CD4-positive, CD25-positive, alpha-beta regulatory T cell (primary cell): ENCODE data around the gene C1QTNF3. TPM values are rescaled to one million over a fixed set of nuclear protein-coding genes. Genes with fewer than 3 reads are reported as not detected.

ENCODE experiments used
- ATAC-seq, 2 donors: fragments of 150-1000 bp; cut with Tn5 transposase; one replicate each; pipeline ENCODE4 v1.10.0; 2021; ENCODE audit warnings: low read depth in 2 of 2, moderate number of reproducible peaks in 2 of 2, moderate library complexity in 1 of 2
- DNase-seq, 3 donors: peaks; one replicate each; pipeline versions ENCODE4 v3.0.0 to v3.0.0-alpha.2; 2012 to 2022; ENCODE audit warnings: mixed read lengths in 1 of 3
- H3K27ac ChIP-seq: one replicate; pipeline ENCODE4 v1.7.0; 2013; ENCODE audit warnings: mild to moderate bottlenecking, low read length; ENCODE audit not compliant: insufficient read depth, poor library complexity, severe bottlenecking
- H3K27me3 ChIP-seq: one replicate; pipeline ENCODE4 v1.7.0; 2013; ENCODE audit warnings: low read length; ENCODE audit not compliant: control insufficient read depth, insufficient read depth
- H3K36me3 ChIP-seq: one replicate; pipeline ENCODE4 v1.7.0; 2013; ENCODE audit warnings: mild to moderate bottlenecking, low read length, moderate library complexity; ENCODE audit not compliant: control insufficient read depth, insufficient read depth
- H3K4me1 ChIP-seq: 2 replicates; pipeline ENCODE4 v1.7.0; 2013; ENCODE audit warnings: mild to moderate bottlenecking, low read length; ENCODE audit not compliant: insufficient read depth, control insufficient read depth, poor library complexity, severe bottlenecking
- H3K4me3 ChIP-seq: one replicate; pipeline ENCODE4 v1.7.0; 2013; ENCODE audit warnings: low read depth, mild to moderate bottlenecking, low read length, moderate library complexity
- H3K9me3 ChIP-seq, 2 experiments: 1 replicate in 1 of 2; 2 replicates in 1 of 2; pipeline ENCODE4 v1.7.0; 2013; ENCODE audit warnings: low read length in 2 of 2, mild to moderate bottlenecking in 1 of 2, moderate library complexity in 1 of 2; ENCODE audit not compliant: control insufficient read depth in 2 of 2
- H3K27ac Mint-ChIP-seq, 3 donors: one replicate each; pipeline ENCODE4 v1.8.0; 2020 to 2022; ENCODE audit warnings: mild to moderate bottlenecking in 3 of 3, mixed read lengths in 3 of 3, moderate library complexity in 2 of 3
- H3K27me3 Mint-ChIP-seq: one replicate; pipeline ENCODE4 v1.8.0; 2022; ENCODE audit warnings: mild to moderate bottlenecking, mixed read lengths
- H3K36me3 Mint-ChIP-seq: one replicate; pipeline ENCODE4 v1.8.0; 2020; ENCODE audit warnings: mixed read lengths
- H3K4me1 Mint-ChIP-seq, 4 donors: one replicate each; pipeline ENCODE4 v1.8.0; 2020 to 2022; ENCODE audit warnings: mixed read lengths in 4 of 4, mild to moderate bottlenecking in 1 of 4
- H3K4me3 Mint-ChIP-seq, 4 donors: one replicate each; pipeline ENCODE4 v1.8.0; 2020 to 2022; ENCODE audit warnings: mild to moderate bottlenecking in 4 of 4, mixed read lengths in 4 of 4, moderate library complexity in 3 of 4
- H3K9me3 Mint-ChIP-seq, 7 donors: one replicate each; pipeline ENCODE4 v1.8.0; 2020 to 2022; ENCODE audit warnings: mixed read lengths in 7 of 7, mild to moderate bottlenecking in 3 of 7, moderate library complexity in 2 of 7
- polyA plus RNA-seq, 4 donors: library from polyadenylated mRNA; unstranded; fragments of 300-500 nt; fragmentation: Illumina TruSeq; gene quantifications; one replicate each; pipeline ENCODE4 v1.2.3, GENCODE V29; 2021
- total RNA-seq: library from RNA; stranded (reverse); gene quantifications from one replicate; pipeline ENCODE4 v1.2.3, GENCODE V29; 2022

The C1QTNF3 gene
- total and polyA plus RNA-seq, 5 donors from 2014 or later, result 0.09 to 7.6 (median 0.51) TPM; not detected in 1

DNA sequence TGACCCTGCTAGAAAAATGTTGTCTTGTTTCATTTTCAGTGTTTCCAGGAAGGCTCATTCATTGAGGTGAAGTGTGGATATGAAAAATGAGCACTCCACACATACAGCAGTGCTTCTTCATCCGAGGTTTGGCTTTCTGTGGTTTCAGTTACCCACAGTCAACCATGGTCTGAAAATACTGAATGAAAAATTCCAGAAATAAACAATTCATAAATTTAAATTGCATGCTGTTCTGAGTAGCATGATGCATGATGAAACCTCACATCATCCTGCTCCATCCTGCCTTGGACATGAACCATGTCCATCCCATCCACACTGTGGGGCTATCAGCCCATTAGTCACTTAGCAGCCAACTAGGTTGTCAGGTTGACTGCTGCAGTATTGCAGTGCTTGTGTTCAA, 48.2 kb downstream of the C1QTNF3 start:
- no peak overlapping the region for H3K27ac Mint-ChIP-seq
- peaks cover 6 to 15% (median 12%) of the 10 kb centered on the region in 4 donors for H3K4me1 Mint-ChIP-seq
- Histone ChIP-seq H3K36me3 (peaks cover 7% of the 10 kb centered on the region), H3K9me3 (no peaks in the 10 kb centered on the region), H3K27ac (no peak overlapping the region), H3K27me3 (no peaks in the 10 kb centered on the region), H3K4me3 (no peak overlapping the region), H3K4me1 (no peaks in the 10 kb centered on the region)
- peaks cover 20% of the 10 kb centered on the region for H3K36me3 Mint-ChIP-seq
- H3K4me3 Mint-ChIP-seq, result no peak overlapping the region
- ATAC-seq (no peak), DNase-seq (no peak)
- H3K27me3 Mint-ChIP-seq, result no peaks in the 10 kb centered on the region
- H3K9me3 Mint-ChIP-seq, result no peaks in the 10 kb centered on the region

DNA sequence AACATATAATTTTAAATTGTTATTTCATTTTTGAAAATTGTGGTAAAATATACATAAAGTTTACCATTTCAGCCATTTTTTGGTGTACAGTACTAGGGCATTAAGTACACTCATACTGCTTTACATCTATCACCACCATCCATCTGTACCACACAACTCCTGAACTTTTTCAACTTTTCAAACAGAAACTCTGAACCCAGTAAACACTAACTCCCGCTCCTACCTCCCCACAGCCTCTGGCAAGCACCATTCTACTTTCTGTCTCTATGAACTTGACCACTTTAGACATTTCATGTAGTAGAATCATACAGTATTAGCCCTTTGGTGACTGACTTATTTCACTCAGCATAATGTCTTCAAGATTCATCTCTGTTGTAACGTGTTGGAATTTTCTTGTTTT, 50.1 kb downstream of the C1QTNF3 start:
- Histone ChIP-seq H3K36me3 (peaks cover 15% of the 10 kb centered on the region), H3K9me3 (no peaks in the 10 kb centered on the region), H3K4me3 (no peak overlapping the region), H3K27me3 (no peaks in the 10 kb centered on the region), H3K27ac (no peak overlapping the region), H3K4me1 (no peaks in the 10 kb centered on the region)
- H3K27ac Mint-ChIP-seq, result peak overlapping the region in 1 of 3 donors; percentile 53
- DNase-seq (no peak), ATAC-seq (no peak)
- H3K4me1 Mint-ChIP-seq, result peaks cover 6 to 14% (median 8%) of the 10 kb centered on the region in 4 donors
- peaks cover 0 to 3% (median 0%) of the 10 kb centered on the region in 7 donors for H3K9me3 Mint-ChIP-seq
- no peaks in the 10 kb centered on the region for H3K27me3 Mint-ChIP-seq
- no peak overlapping the region for H3K4me3 Mint-ChIP-seq
- peaks cover 37% of the 10 kb centered on the region for H3K36me3 Mint-ChIP-seq

DNA sequence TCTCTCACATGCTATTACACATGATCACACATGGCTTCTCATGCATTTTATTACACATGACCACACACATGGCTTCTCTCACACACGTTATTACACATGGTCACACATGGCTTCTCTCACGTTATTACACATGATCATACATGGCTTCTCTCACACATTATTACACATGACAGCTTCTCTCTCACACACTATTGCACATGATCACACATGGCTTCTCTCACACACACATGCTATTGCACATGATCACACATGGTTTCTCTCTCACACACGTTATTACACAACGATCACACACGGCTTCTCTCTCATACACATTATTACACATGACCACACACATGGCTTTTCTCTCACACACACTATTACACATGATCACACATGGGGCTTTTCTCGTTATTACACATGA, 57.6 kb downstream of the C1QTNF3 start:
- ATAC-seq (no peak), DNase-seq (no peak)
- Histone ChIP-seq H3K27ac (no peak overlapping the region), H3K4me1 (no peaks in the 10 kb centered on the region), H3K36me3 (peaks cover 15% of the 10 kb centered on the region), H3K27me3 (no peaks in the 10 kb centered on the region), H3K4me3 (no peak overlapping the region), H3K9me3 (no peaks in the 10 kb centered on the region)
- peaks cover 20% of the 10 kb centered on the region for H3K36me3 Mint-ChIP-seq
- H3K4me3 Mint-ChIP-seq, result no peak overlapping the region
- H3K27me3 Mint-ChIP-seq, result no peaks in the 10 kb centered on the region
- H3K4me1 Mint-ChIP-seq, result peaks cover 0 to 2% (median 0%) of the 10 kb centered on the region in 4 donors
- H3K9me3 Mint-ChIP-seq, result peaks cover 0 to 3% (median 0%) of the 10 kb centered on the region in 7 donors
- no peak overlapping the region for H3K27ac Mint-ChIP-seq

DNA sequence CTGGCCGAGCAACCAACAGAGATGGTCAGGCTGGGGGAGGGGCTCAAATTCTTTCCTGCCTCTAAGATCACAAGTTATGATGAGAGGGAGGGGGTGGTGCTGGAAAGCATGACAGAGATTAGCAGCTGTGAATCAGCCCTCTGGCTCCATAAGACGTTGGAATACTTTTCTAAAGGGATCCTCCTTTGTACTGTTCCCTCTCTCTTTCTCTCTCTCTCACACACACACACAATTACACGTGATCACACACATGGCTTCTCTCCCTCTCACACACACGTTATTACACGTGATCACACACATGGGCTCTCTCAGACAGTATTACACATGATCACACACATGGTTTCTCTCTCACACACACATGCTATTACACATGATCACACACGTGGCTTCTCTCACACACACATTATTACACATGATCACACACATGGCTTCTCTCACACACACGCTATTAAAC, 58.3 kb downstream of the C1QTNF3 start, which contains the start of gene SLC45A2:
Gene SLC45A2, minus strand, starts transcription at position 23 of the 454 bp plus-strand sequence. CDS start 110 bp downstream, outside the sequence.
- H3K27me3 Mint-ChIP-seq, result no peaks in the 10 kb centered on the region
- H3K4me1 Mint-ChIP-seq, result no peaks in the 10 kb centered on the region
- Histone ChIP-seq H3K4me3 (no peak within 1 kb of the TSS), H3K27ac (no peak within 1 kb of the TSS), H3K36me3 (peaks cover 15% of the 10 kb centered on the region), H3K27me3 (no peaks in the 10 kb centered on the region), H3K4me1 (no peaks in the 10 kb centered on the region), H3K9me3 (no peaks in the 10 kb centered on the region)
- no peak for DNase-seq
- ATAC-seq, result no peak
- peaks cover 20% of the 10 kb centered on the region for H3K36me3 Mint-ChIP-seq
- H3K9me3 Mint-ChIP-seq, result peaks cover 0 to 4% (median 0%) of the 10 kb centered on the region in 7 donors
- H3K4me3 Mint-ChIP-seq, result no peak within 1 kb of the TSS
- H3K27ac Mint-ChIP-seq, result no peak within 1 kb of the TSS

DNA sequence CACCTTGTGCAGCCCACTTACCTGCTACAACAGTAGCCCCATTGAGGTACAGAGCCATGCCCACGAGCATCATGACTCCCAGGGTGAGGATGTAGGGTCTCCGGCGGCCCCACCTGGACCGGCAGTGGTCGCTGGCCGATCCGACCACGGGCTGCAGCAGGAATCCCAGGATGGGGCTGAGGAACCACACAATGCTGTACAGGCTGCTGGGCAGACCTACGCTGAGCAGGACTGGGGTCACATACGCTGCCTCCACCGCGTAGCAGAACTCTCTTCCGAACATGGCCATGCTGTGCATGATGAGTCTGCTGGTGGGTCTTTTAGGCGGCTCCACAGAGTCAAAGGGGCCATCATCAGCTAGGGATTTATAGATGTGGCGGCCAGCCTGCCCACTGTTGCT, 58.8 kb downstream of the C1QTNF3 start:
- no peaks in the 10 kb centered on the region for H3K27me3 ChIP-seq
- peaks cover 15% of the 10 kb centered on the region for H3K36me3 ChIP-seq
- Mint-ChIP-seq H3K27ac (no peak overlapping the region), H3K27me3 (no peaks in the 10 kb centered on the region), H3K9me3 (peaks cover 0 to 4% (median 0%) of the 10 kb centered on the region in 7 donors), H3K4me1 (no peaks in the 10 kb centered on the region), H3K36me3 (peaks cover 17% of the 10 kb centered on the region), H3K4me3 (no peak overlapping the region)
- no peak overlapping the region for H3K4me3 ChIP-seq
- no peaks in the 10 kb centered on the region for H3K9me3 ChIP-seq
- no peak overlapping the region for H3K27ac ChIP-seq
- H3K4me1 ChIP-seq, result no peaks in the 10 kb centered on the region
- DNase-seq (no peak), ATAC-seq (no peak)

DNA sequence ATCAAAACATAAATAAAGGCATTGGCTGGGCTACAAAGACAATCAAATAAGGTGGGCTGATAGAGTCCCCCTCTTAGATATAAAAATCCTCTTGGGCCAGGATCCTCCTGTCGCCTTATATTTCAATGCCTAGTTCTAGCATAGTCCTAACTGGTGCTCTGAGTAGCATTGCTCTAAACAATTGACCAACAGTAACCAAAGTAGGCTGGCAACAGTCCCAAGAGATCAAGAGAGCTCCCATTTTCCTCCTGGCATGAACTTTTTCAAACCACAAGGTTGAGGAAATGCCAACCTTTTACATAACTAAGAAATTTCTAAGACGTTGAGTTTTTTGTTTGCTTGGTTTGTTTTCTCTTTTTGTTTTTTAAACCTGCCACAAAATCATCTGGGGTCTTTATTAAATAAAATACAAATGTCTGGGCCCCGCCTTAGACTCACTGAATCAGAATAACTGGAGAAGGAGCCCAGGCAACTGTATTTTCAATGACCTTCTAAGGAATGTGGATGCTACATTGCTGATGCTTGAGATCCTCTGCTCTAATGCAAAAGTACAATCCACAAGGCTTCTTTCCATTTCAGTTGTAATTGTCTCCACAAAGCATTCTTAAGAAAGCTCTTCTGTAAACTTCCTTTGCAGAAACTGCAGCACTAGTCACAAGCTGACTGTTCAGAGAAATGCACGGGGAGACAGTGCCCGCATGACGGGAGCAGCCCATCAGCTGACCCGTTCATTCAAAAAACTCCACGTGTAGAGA, 61.4 kb downstream of the C1QTNF3 start:
- Histone ChIP-seq H3K4me1 (no peaks in the 10 kb centered on the region), H3K36me3 (no peaks in the 10 kb centered on the region), H3K4me3 (no peak overlapping the region), H3K27ac (no peak overlapping the region), H3K27me3 (no peaks in the 10 kb centered on the region), H3K9me3 (no peaks in the 10 kb centered on the region)
- ATAC-seq (no peak), DNase-seq (no peak)
- Mint-ChIP-seq H3K9me3 (peaks cover 0 to 4% (median 0%) of the 10 kb centered on the region in 7 donors), H3K36me3 (no peaks in the 10 kb centered on the region), H3K4me3 (no peak overlapping the region), H3K4me1 (no peaks in the 10 kb centered on the region), H3K27ac (no peak overlapping the region), H3K27me3 (peaks cover 5% of the 10 kb centered on the region)

DNA sequence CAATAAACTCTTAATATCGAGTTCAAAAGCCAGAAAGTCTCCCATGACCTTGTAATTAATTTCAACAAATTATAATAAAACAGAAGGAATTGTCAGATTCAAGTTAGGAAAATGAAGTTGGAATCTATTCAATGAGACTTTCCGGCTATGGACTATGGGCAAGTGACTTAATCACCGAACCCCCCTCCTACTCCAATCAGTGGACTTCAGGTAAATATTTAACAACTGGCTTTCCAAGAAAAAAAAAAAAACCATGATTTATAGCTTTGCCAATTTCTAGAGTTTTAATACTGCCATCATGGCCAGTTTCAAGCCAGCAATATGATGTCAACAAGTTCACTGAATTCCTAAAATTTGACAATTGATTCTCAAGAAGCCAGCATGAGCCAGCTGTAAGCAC, 63.0 kb downstream of the C1QTNF3 start:
- ATAC-seq (no peak), DNase-seq (no peak)
- Mint-ChIP-seq H3K27ac (no peak overlapping the region), H3K36me3 (no peaks in the 10 kb centered on the region), H3K9me3 (peaks cover 0 to 4% (median 0%) of the 10 kb centered on the region in 7 donors), H3K27me3 (peaks cover 5% of the 10 kb centered on the region), H3K4me1 (no peaks in the 10 kb centered on the region), H3K4me3 (no peak overlapping the region)
- no peaks in the 10 kb centered on the region for H3K36me3 ChIP-seq
- no peak overlapping the region for H3K27ac ChIP-seq
- no peaks in the 10 kb centered on the region for H3K4me1 ChIP-seq
- no peaks in the 10 kb centered on the region for H3K9me3 ChIP-seq
- no peaks in the 10 kb centered on the region for H3K27me3 ChIP-seq
- no peak overlapping the region for H3K4me3 ChIP-seq

DNA sequence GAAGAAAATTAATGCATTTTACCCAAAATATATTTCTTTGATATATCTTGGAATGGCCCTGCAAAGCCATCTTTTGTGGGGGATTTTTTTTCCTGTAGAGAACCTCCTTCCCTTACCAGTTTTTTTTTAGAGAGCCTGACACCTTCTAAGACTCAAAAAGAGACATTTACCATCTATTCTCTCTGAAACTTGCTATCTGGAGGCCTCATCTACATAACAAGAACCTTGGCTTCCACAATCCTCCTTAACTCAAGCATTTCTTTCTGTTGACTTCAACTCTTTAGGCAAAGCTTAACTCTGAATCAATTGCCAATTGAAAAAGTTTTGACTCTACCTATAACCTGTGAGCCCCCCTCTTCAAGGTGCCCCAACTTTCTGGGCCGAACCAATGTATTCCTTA, 64.7 kb downstream of the C1QTNF3 start:
- ATAC-seq (no peak), DNase-seq (no peak)
- Mint-ChIP-seq H3K36me3 (no peaks in the 10 kb centered on the region), H3K4me3 (no peak overlapping the region), H3K9me3 (peaks cover 0 to 4% (median 0%) of the 10 kb centered on the region in 7 donors), H3K27me3 (peaks cover 10% of the 10 kb centered on the region), H3K27ac (no peak overlapping the region), H3K4me1 (peaks cover 2 to 4% (median 3%) of the 10 kb centered on the region in 4 donors)
- Histone ChIP-seq H3K4me1 (no peaks in the 10 kb centered on the region), H3K4me3 (no peak overlapping the region), H3K9me3 (no peaks in the 10 kb centered on the region), H3K27me3 (no peaks in the 10 kb centered on the region), H3K27ac (no peak overlapping the region), H3K36me3 (no peaks in the 10 kb centered on the region)
